Keratinocyte (primary cell): ENCODE measurements around the gene RASSF1. TPM values are rescaled to one million over a fixed set of nuclear protein-coding genes. Genes with fewer than 3 reads are reported as not detected.
A peak's percentile ranks its signal among the peaks of the same experiment; 100 is the strongest.

Experiments
- DNase-seq: peaks from one replicate; pipeline ENCODE4 v3.0.0-alpha.2; 2011; ENCODE audit warnings: low read depth, missing footprints, low spot score
- FAIRE-seq: peaks from 2 replicates; lab custom pipeline; 2011; peaks lifted over from hg19 to GRCh38; lab: Jason Lieb, UNC
- H2AFZ ChIP-seq: 2 replicates; pipeline ENCODE4 v1.6.0; 2012; ENCODE audit warnings: low read length, control low read depth, inconsistent platforms; ENCODE audit not compliant: control insufficient read depth
- H3K27ac ChIP-seq: 2 replicates; pipeline ENCODE4 v1.5.1; 2011; ENCODE audit warnings: low read length; ENCODE audit not compliant: control insufficient read depth, insufficient read depth
- H3K27me3 ChIP-seq: 3 replicates; pipeline ENCODE4 v1.6.0; 2011; ENCODE audit warnings: low read length; ENCODE audit not compliant: control insufficient read depth, insufficient read depth; ENCODE audit errors: extremely low read depth
- H3K36me3 ChIP-seq, 2 experiments: 2 replicates in 1 of 2; 3 replicates in 1 of 2; pipeline ENCODE4 v1.5.1; 2011; ENCODE audit warnings: low read length in 2 of 2, mild to moderate bottlenecking in 1 of 2; ENCODE audit not compliant: control insufficient read depth in 2 of 2, insufficient read depth in 2 of 2; ENCODE audit errors: extremely low read depth in 1 of 2
- H3K4me1 ChIP-seq: 3 replicates; pipeline ENCODE4 v1.5.1; 2011; ENCODE audit warnings: low read length; ENCODE audit not compliant: control insufficient read depth, insufficient read depth; ENCODE audit errors: extremely low read depth
- H3K4me2 ChIP-seq: 3 replicates; pipeline ENCODE4 v1.6.0; 2011; ENCODE audit warnings: low read depth, low read length; ENCODE audit not compliant: control insufficient read depth, insufficient read depth; ENCODE audit errors: extremely low read depth
- H3K4me3 ChIP-seq, 3 experiments: fragments of 200-600 bp in 1 of 3; sonication (generic) in 1 of 3; 2 replicates in 2 of 3; 3 replicates in 1 of 3; pipeline ENCODE4 v1.5.1; 2011 to 2016; ENCODE audit warnings: low read length in 3 of 3, mild to moderate bottlenecking in 3 of 3, control low read depth in 2 of 3, inconsistent platforms in 1 of 3, low read depth in 1 of 3, mixed read lengths in 1 of 3, mixed run types in 1 of 3, moderate library complexity in 1 of 3; ENCODE audit not compliant: control insufficient read depth in 2 of 3, insufficient read depth in 2 of 3; ENCODE audit errors: extremely low read depth in 1 of 3
- H3K79me2 ChIP-seq: 2 replicates; pipeline ENCODE4 v1.6.0; 2012; ENCODE audit warnings: low read length; ENCODE audit not compliant: control insufficient read depth, insufficient read depth
- H3K9ac ChIP-seq: 3 replicates; pipeline ENCODE4 v1.6.0; 2011; ENCODE audit warnings: low read length; ENCODE audit not compliant: control insufficient read depth, insufficient read depth; ENCODE audit errors: extremely low read depth
- H3K9me1 ChIP-seq: 3 replicates; pipeline ENCODE4 v1.6.0; 2011; ENCODE audit warnings: low read length; ENCODE audit not compliant: control insufficient read depth, insufficient read depth; ENCODE audit errors: extremely low read depth
- H3K9me3 ChIP-seq: 2 replicates; pipeline ENCODE4 v1.5.1; 2012; ENCODE audit warnings: low read depth, low read length; ENCODE audit not compliant: control insufficient read depth
- H4K20me1 ChIP-seq: 3 replicates; pipeline ENCODE4 v1.6.0; 2011; ENCODE audit warnings: low read length; ENCODE audit not compliant: control insufficient read depth, insufficient read depth; ENCODE audit errors: extremely low read depth
- CTCF ChIP-seq, 3 experiments: IDR thresholded peaks in 1 of 3; conservative IDR thresholded peaks in 1 of 3; optimal IDR thresholded peaks in 1 of 3; 2 replicates in 2 of 3; 3 replicates in 1 of 3; pipeline versions ENCODE3 to v1.5.1; 2011; ENCODE audit warnings: low read length in 3 of 3, mild to moderate bottlenecking in 3 of 3, moderate library complexity in 2 of 3, control low read depth in 1 of 3, inconsistent platforms in 1 of 3; ENCODE audit not compliant: insufficient read depth in 2 of 3; ENCODE audit errors: extremely low read depth in 1 of 3
- EZH2 ChIP-seq: IDR thresholded peaks from one replicate; pipeline ENCODE4 v1.6.1; 2012; ENCODE audit warnings: inconsistent platforms, mild to moderate bottlenecking, low read length, moderate library complexity
- dilution Hi-C: fragments of 300-500 bp; cut with MboI; formaldehyde crosslinking; loops from one replicate; pipeline ENCODE4 v1.7.0; 2020; ENCODE audit warnings: low sequenced_read_pairs; ENCODE audit not compliant: extremely low pct_ligation_motif_present
- polyA plus RNA-seq, 5 experiments: library from polyadenylated mRNA; depleted of rRNA in 3 of 5; stranded (reverse) in 3 of 5; stranded (forward) in 1 of 5; unstranded in 1 of 5; fragments of >200 nt; gene quantifications; 1 replicate in 1 of 5; 2 replicates in 3 of 5; 3 replicates in 1 of 5; pipeline versions ENCODE4 v1.2.1 to v1.2.3, GENCODE V29; 2011 to 2012; ENCODE audit warnings: missing spikeins in 2 of 5, low read depth in 1 of 5, low replicate concordance in 1 of 5

The RASSF1 gene
- polyA plus RNA-seq, 1 donor (not counting 4 experiments of a cell fraction or from before 2014, with no cell fraction given) = 28.5 TPM

- Histone ChIP-seq H3K4me1 (peaks cover 24% of the 10 kb centered on the region), H3K9me3 (no peaks in the 10 kb centered on the region), H3K27ac (peak overlapping the region; percentile 89), H3K4me3 (peak overlapping the region; percentile 76 to 97 (median 94)), H2AFZ (no peak overlapping the region), H3K79me2 (peaks cover 7% of the 10 kb centered on the region), H3K27me3 (no peaks in the 10 kb centered on the region), H3K4me2 (peak overlapping the region; percentile 94), H4K20me1 (no peaks in the 10 kb centered on the region), H3K9ac (peak overlapping the region; percentile 95), H3K36me3 (peaks cover 0 to 4% of the 10 kb centered on the region in 2 experiments), H3K9me1 (peaks cover 3% of the 10 kb centered on the region)
- dilution Hi-C loops = no loop called here
- peak in 2 of 3 experiments; percentile 30 to 35 for TF ChIP-seq CTCF (optimal IDR thresholded peaks at IDR 0.05 in 1 of 3, IDR thresholded peaks at IDR 0.05 in 1 of 3, conservative IDR thresholded peaks at IDR 0.05 in 1 of 3; ENCODE audit: extremely low read depth in 1 of 3, insufficient read depth in 2 of 3, low read length in 3 of 3)
- no peak for TF ChIP-seq EZH2
- DNase-seq = no peak
- no peak for FAIRE-seq
These were observed 42.5 kb downstream of the RASSF1 start for GRCh38 chr3:50297896-50298725.

GRCh38 chr3:50297384-50297775 lies 43.3 kb downstream of the RASSF1 start:
- dilution Hi-C loops = no loop called here
- Histone ChIP-seq H3K27ac (no peak overlapping the region), H3K4me2 (no peak overlapping the region), H3K79me2 (peaks cover 5% of the 10 kb centered on the region), H3K9me1 (peaks cover 3% of the 10 kb centered on the region), H2AFZ (no peak overlapping the region), H4K20me1 (no peaks in the 10 kb centered on the region), H3K9me3 (no peaks in the 10 kb centered on the region), H3K36me3 (peaks cover 0 to 4% of the 10 kb centered on the region in 2 experiments), H3K9ac (no peak overlapping the region), H3K4me1 (peaks cover 27% of the 10 kb centered on the region), H3K4me3 (no peak overlapping the region), H3K27me3 (no peaks in the 10 kb centered on the region)
- DNase-seq (no peak), FAIRE-seq (no peak)
- TF ChIP-seq EZH2 = no peak
- no peak for TF ChIP-seq CTCF (optimal IDR thresholded peaks at IDR 0.05 in 1 of 3, IDR thresholded peaks at IDR 0.05 in 1 of 3, conservative IDR thresholded peaks at IDR 0.05 in 1 of 3; ENCODE audit: extremely low read depth in 1 of 3, insufficient read depth in 2 of 3, low read length in 3 of 3)
